Left lung (tissue), 10 donors: Measurements from ENCODE around the gene ATP8A2. TPM values are rescaled to one million over a fixed set of nuclear protein-coding genes. Genes with fewer than 3 reads are reported as not detected.

Source experiments
- ATAC-seq: fragments of 200-7000 bp; cut with Tn5 transposase; one replicate; pipeline ENCODE4 v1.9.1; 2020; ENCODE audit warnings: moderate library complexity
- DNase-seq, 4 donors: peaks; one replicate each; pipeline ENCODE4 v3.0.0-alpha.2; 2013 to 2020
- H3K27ac ChIP-seq, 2 donors: fragments of 200-600 bp; sonication (generic) in 1 of 2; one replicate each; pipeline versions ENCODE4 v1.5.0 to v1.8.0; 2020 to 2021
- H3K27me3 ChIP-seq, 2 donors: fragments of 200-600 bp; sonication (generic) in 1 of 2; one replicate each; pipeline versions ENCODE4 v1.5.0 to v1.8.0; 2020 to 2021
- H3K36me3 ChIP-seq, 2 donors: fragments of 200-600 bp; sonication (generic) in 1 of 2; one replicate each; pipeline versions ENCODE4 v1.5.0 to v1.8.0; 2020 to 2021
- H3K4me1 ChIP-seq, 2 donors: fragments of 200-600 bp; one replicate each; pipeline ENCODE4 v1.8.0; 2021
- H3K4me3 ChIP-seq, 2 donors: fragments of 200-600 bp; sonication (generic) in 1 of 2; one replicate each; pipeline versions ENCODE4 v1.5.0 to v1.8.0; 2020 to 2021; ENCODE audit warnings: mild to moderate bottlenecking in 1 of 2
- H3K9me3 ChIP-seq, 2 donors: fragments of 200-600 bp; sonication (generic) in 1 of 2; one replicate each; pipeline versions ENCODE4 v1.5.0 to v1.8.0; 2020 to 2021
- intact Hi-C, 2 donors: fragments of 100-400 bp; cut with DNase I; formaldehyde crosslinking; loops; one replicate each; pipeline versions ENCODE4 v1.11.2 to v1.14.2; 2022
- polyA plus RNA-seq, 6 donors: library from polyadenylated mRNA; unstranded; fragments of 120-200 nt; gene quantifications; one replicate each; pipeline ENCODE4 v1.2.1, GENCODE V29; 2013; ENCODE audit not compliant: insufficient read length in 6 of 6
- total RNA-seq, 2 donors: library from RNA; stranded (reverse); fragmentation: NEBNext Ultra II Directional; extraction: Animal tissue kit (Norgen Biotek cat#: 25700); gene quantifications; one replicate each; pipeline ENCODE4 v1.2.1, GENCODE V29; 2021
- TF ChIP-seq, protein P1 (sequence below), 2 donors: fragments of 200-600 bp; sonication (generic) in 1 of 2; IDR thresholded peaks; one replicate each; pipeline versions ENCODE4 v1.5.0 to v1.8.0; 2021; ENCODE audit warnings: antibody characterized with exemption in 2 of 2
- donor health status: DM: no; HTN: yes; CAD: no.
- donor health status: DM: no; HTN: no; CAD: no.

ATP8A2 gene
- total and polyA plus RNA-seq, 8 donors = 1.1 to 13.4 (median 9.6) TPM

- H3K4me1 ChIP-seq = no peaks in the 10 kb centered on the region
- intact Hi-C loops = no loop called here
- TF ChIP-seq, protein P1, sequence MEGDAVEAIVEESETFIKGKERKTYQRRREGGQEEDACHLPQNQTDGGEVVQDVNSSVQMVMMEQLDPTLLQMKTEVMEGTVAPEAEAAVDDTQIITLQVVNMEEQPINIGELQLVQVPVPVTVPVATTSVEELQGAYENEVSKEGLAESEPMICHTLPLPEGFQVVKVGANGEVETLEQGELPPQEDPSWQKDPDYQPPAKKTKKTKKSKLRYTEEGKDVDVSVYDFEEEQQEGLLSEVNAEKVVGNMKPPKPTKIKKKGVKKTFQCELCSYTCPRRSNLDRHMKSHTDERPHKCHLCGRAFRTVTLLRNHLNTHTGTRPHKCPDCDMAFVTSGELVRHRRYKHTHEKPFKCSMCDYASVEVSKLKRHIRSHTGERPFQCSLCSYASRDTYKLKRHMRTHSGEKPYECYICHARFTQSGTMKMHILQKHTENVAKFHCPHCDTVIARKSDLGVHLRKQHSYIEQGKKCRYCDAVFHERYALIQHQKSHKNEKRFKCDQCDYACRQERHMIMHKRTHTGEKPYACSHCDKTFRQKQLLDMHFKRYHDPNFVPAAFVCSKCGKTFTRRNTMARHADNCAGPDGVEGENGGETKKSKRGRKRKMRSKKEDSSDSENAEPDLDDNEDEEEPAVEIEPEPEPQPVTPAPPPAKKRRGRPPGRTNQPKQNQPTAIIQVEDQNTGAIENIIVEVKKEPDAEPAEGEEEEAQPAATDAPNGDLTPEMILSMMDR (IDR thresholded peaks at IDR 0.05) = no peak
- no peaks in the 10 kb centered on the region for H3K27me3 ChIP-seq
- no peaks in the 10 kb centered on the region for H3K9me3 ChIP-seq
- DNase-seq (no peak), ATAC-seq (no peak)
- no peak overlapping the region for H3K4me3 ChIP-seq
- H3K36me3 ChIP-seq = no peaks in the 10 kb centered on the region
- H3K27ac ChIP-seq = no peak overlapping the region
Measured at GRCh38 chr13:25764378-25764777, 392.6 kb downstream of the ATP8A2 start.

DNA sequence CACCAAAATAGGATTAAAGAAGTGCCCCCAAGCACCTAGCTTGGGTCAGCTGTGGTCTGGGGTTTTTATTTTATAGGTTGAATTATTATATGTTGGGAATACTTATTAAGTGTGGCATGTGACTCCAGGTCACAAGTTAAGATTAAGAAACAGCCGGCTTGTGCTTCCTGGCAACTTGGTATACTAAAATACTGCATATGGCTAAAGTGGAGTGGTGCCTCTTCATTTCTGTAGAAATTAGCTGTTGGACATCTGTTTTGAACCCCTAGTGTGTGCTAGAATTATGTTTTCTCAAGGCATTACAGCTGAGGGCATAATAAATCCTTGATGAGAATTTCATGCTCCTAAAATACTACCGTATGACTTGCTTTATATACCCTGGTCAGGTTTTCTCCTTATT lies 393.5 kb downstream of the ATP8A2 start:
- Histone ChIP-seq H3K9me3 (no peaks in the 10 kb centered on the region), H3K27ac (no peak overlapping the region), H3K36me3 (no peaks in the 10 kb centered on the region), H3K4me1 (no peaks in the 10 kb centered on the region), H3K27me3 (no peaks in the 10 kb centered on the region), H3K4me3 (no peak overlapping the region)
- no peak for DNase-seq
- intact Hi-C loops = no loop called here
- ATAC-seq = no peak
- TF ChIP-seq, protein P1 (IDR thresholded peaks at IDR 0.05) = no peak

DNA sequence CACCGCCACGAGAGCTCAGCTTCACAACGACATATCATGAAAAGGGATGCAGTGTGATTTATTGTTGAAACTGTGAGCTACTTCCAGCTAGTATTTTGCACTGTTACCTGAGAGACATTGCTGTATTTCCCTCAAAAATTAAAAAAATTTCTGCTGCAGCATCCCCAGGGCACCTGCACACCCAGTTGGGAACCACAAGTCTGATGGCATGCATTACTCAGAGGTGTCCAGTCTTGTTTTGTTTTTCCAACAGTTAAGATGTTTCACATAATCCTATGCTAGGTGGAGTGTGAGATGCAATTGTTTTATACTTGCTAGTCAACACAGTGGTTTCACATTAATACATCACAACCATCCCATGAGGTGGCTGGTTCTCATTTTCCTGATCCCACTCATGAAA lies 394.8 kb downstream of the ATP8A2 start:
- Histone ChIP-seq H3K27ac (no peak overlapping the region), H3K4me1 (no peaks in the 10 kb centered on the region), H3K4me3 (no peak overlapping the region), H3K36me3 (no peaks in the 10 kb centered on the region), H3K9me3 (no peaks in the 10 kb centered on the region), H3K27me3 (no peaks in the 10 kb centered on the region)
- TF ChIP-seq, protein P1 (IDR thresholded peaks at IDR 0.05) = no peak
- no peak for DNase-seq
- intact Hi-C loops = no loop called here
- ATAC-seq = no peak

DNA sequence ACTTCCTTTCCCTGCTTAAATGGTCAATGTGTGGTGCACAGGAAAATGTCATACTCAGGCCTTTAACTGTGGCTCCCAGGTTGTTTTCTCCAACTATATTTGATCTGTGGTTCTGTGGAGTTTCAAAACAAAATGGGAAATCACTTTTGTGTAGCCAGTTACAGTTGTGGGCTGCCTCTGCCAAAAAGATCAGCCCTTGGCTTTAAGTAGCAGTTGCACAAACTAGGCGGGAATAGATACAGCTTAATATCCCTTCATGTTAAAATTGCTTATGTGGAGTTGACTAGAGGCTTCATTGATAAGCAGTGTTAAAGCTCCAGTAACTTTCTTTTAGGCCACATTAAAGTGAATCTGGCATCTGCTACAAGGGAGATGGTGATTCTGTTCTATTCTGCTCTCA lies 395.2 kb downstream of the ATP8A2 start:
- no peaks in the 10 kb centered on the region for H3K36me3 ChIP-seq
- H3K27me3 ChIP-seq = no peaks in the 10 kb centered on the region
- intact Hi-C loops = no loop called here
- TF ChIP-seq, protein P1 (IDR thresholded peaks at IDR 0.05) = no peak
- H3K4me1 ChIP-seq = no peaks in the 10 kb centered on the region
- H3K9me3 ChIP-seq = no peaks in the 10 kb centered on the region
- peak in 1 of 4 donors; percentile 45 for DNase-seq
- ATAC-seq = no peak
- no peak overlapping the region for H3K27ac ChIP-seq
- H3K4me3 ChIP-seq = no peak overlapping the region

GRCh38 chr13:25768376-25768775 lies 396.6 kb downstream of the ATP8A2 start:
- DNase-seq = peak in 1 of 4 donors; percentile 30

More at GRCh38 chr13:25768376-25768775, 396.6 kb downstream of the ATP8A2 start:
- Histone ChIP-seq H3K36me3 (no peaks in the 10 kb centered on the region), H3K4me1 (no peaks in the 10 kb centered on the region), H3K27me3 (no peaks in the 10 kb centered on the region), H3K27ac (no peak overlapping the region), H3K4me3 (no peak overlapping the region), H3K9me3 (no peaks in the 10 kb centered on the region)
- intact Hi-C loops = no loop called here
- TF ChIP-seq, protein P1 (IDR thresholded peaks at IDR 0.05) = no peak
- no peak for ATAC-seq
